Measurements from ENCODE around the gene PARD3B. TPM values are rescaled to one million over a fixed set of nuclear protein-coding genes. Genes with fewer than 3 reads are reported as not detected.

PARD3B gene
- total and polyA plus RNA-seq, 2 of the 8 experiments (the other 6 are each of a cell fraction or from before 2014, with no cell fraction given): 1.2 to 5.7 TPM

DNA sequence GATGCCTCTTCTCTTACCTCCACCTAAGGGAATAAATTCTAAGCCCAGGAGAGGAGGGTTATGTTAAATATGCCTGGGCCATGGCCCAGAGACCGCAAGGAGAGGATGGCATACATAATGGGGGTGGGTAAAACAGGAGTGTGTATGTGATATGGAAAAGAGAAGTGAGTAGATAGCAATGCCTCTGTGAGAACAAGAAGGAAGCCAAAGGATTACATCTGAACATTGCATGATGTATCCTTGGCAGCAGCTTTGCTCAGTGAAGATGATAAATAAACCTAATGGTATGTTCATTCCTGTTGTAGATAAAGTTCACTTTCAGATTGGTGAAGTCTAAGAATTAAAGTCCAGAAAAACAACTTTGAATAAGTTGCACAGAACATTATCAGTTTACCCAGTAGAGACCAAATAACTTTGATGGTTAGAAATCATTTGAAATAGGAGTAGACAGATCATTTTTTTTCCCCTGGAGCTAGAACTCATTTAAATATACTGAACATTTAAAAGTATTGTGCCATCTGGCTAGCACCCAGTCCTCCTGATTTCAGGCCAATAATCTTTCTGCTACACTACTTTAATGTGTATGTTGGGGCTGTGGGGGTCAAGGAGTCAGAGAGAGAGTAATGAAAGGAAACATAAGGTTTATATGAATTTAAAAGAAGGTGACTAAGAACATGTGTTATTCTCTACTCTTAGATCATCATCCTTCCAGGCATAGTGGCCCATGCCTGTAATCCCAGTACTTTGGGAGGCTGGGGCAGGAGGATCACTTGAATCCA, 231.7 kb downstream of the PARD3B start (continued):
- TF ChIP-seq, protein P1, sequence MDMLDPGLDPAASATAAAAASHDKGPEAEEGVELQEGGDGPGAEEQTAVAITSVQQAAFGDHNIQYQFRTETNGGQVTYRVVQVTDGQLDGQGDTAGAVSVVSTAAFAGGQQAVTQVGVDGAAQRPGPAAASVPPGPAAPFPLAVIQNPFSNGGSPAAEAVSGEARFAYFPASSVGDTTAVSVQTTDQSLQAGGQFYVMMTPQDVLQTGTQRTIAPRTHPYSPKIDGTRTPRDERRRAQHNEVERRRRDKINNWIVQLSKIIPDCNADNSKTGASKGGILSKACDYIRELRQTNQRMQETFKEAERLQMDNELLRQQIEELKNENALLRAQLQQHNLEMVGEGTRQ (IDR thresholded peaks at IDR 0.05; ENCODE audit: low read length): no peak
- TF ChIP-seq TCF12 (IDR thresholded peaks at IDR 0.05; ENCODE audit: low read depth, low read length): no peak

Measured in H1 (cell line).